Measurements from ENCODE around the gene DDX1. TPM values are rescaled to one million over a fixed set of nuclear protein-coding genes. Genes with fewer than 3 reads are reported as not detected.

DDX1 gene
- total and polyA plus RNA-seq, 2 of the 4 experiments (the other 2 are of a cell fraction) = 73.6 to 74.9 TPM

- in situ Hi-C loops (cut with MboI; ENCODE audit: low sequenced_read_pairs) = loop anchor here (25.0 kb wide), 2 partner anchors 554 to 1079 kb away; no protein-coding TSS in a partner anchor
- H3K79me1 ChIP-seq (ENCODE audit: low read depth in 1 of 2, low read length in 2 of 2) = peaks cover 13 to 28% of the 10 kb centered on the region in 2 experiments
- POLR2A ChIA-PET (ENCODE audit: unreplicated experiment) = no interaction called here
- H2AK5ac ChIP-seq (ENCODE audit: low read depth, low read length) = peak overlapping the region; percentile 77
- peak overlapping the region; percentile 97; the same call in 1 of the 2 replicates for H3K23ac ChIP-seq (ENCODE audit: low read depth, low read length)
- DNase-seq (no peak), ATAC-seq (ENCODE audit: low read depth) (no peak)
- no TSS peak for BruUV-seq (replicated peaks)
- no CpG with 5 or more reads among the region's 7 CpGs for WGBS, 2 experiments (ENCODE audit: extremely low coverage in 2 of 2, insufficient read length in 1 of 2)
- H4K20me1 ChIP-seq (ENCODE audit: insufficient read depth, low read length) = peaks cover 15% of the 10 kb centered on the region; the same call in 1 of the 2 replicates
- H3K9me3 ChIP-seq (ENCODE audit: control insufficient read depth, insufficient read depth, low read length) = no peaks in the 10 kb centered on the region
- H3K4me3 ChIP-seq (ENCODE audit: insufficient read depth, low read depth, low read length) = peak overlapping the region; percentile 90
- peak overlapping the region; percentile 98 for H3K14ac ChIP-seq (replicated peaks; ENCODE audit: low read depth, low read length)
- H2AFZ ChIP-seq (replicated peaks; ENCODE audit: low read length, poor library complexity) = peak overlapping the region; percentile 100
- peak overlapping the region; percentile 93 for H3K27ac ChIP-seq (ENCODE audit: insufficient read depth, low read length)
- peaks cover 5% of the 10 kb centered on the region; the same call in 1 of the 2 replicates for H3K9me1 ChIP-seq (ENCODE audit: insufficient read depth, low read length)
- peak overlapping the region; percentile 89 for H2AK9ac ChIP-seq (replicated peaks; ENCODE audit: low read depth, low read length, poor library complexity)
- peak overlapping the region; percentile 30; the same call in 1 of the 2 replicates for H2BK20ac ChIP-seq (ENCODE audit: low read depth, low read length)
- H3K56ac ChIP-seq (ENCODE audit: extremely low read depth, insufficient read depth, low read length) = peak overlapping the region; percentile 85
- CTCF ChIA-PET = interaction anchor here (0.6 to 0.7 kb wide), 2 partner anchors 14 to 26 kb away, joined by 3 to 4 read pairs; no protein-coding TSS in a partner anchor
- intact Hi-C loops (cut with micrococcal nuclease) = no loop called here
- peak overlapping the region; percentile 98 to 100 for H4K8ac ChIP-seq (ENCODE audit: low read depth in 2 of 2, low read length in 2 of 2)
- peak overlapping the region; percentile 75 for H2BK120ac ChIP-seq (ENCODE audit: low read depth, low read length)
- H3K18ac ChIP-seq (ENCODE audit: low read depth, low read length) = peak overlapping the region; percentile 76
- H3K9ac ChIP-seq (ENCODE audit: low read depth, low read length) = peak overlapping the region; percentile 98
- peak overlapping the region; percentile 98 for H3K4me2 ChIP-seq (ENCODE audit: low read depth, low read length)
- peak overlapping the region; percentile 90 for H3K4ac ChIP-seq (ENCODE audit: low read depth, low read length)
- TF ChIP-seq, protein P1, sequence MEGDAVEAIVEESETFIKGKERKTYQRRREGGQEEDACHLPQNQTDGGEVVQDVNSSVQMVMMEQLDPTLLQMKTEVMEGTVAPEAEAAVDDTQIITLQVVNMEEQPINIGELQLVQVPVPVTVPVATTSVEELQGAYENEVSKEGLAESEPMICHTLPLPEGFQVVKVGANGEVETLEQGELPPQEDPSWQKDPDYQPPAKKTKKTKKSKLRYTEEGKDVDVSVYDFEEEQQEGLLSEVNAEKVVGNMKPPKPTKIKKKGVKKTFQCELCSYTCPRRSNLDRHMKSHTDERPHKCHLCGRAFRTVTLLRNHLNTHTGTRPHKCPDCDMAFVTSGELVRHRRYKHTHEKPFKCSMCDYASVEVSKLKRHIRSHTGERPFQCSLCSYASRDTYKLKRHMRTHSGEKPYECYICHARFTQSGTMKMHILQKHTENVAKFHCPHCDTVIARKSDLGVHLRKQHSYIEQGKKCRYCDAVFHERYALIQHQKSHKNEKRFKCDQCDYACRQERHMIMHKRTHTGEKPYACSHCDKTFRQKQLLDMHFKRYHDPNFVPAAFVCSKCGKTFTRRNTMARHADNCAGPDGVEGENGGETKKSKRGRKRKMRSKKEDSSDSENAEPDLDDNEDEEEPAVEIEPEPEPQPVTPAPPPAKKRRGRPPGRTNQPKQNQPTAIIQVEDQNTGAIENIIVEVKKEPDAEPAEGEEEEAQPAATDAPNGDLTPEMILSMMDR (conservative IDR thresholded peaks at IDR 0.05; ENCODE audit: low read depth, low read length) = no peak
- no peak for TF ChIP-seq POLR2A (IDR thresholded peaks at IDR 0.05; ENCODE audit: low read depth, low read length)
- no peak for TF ChIP-seq CEBPB (IDR thresholded peaks at IDR 0.05; ENCODE audit: low read depth, low read length)
- no peak for TF ChIP-seq FOS (IDR thresholded peaks at IDR 0.05; ENCODE audit: low read depth, low read length)
- no peak for TF ChIP-seq NFE2L2 (IDR thresholded peaks at IDR 0.05; ENCODE audit: low read depth, low read length)
- no peak for TF ChIP-seq RAD21 (IDR thresholded peaks at IDR 0.05; ENCODE audit: low read length)
- TF ChIP-seq CHD1 (IDR thresholded peaks at IDR 0.05; ENCODE audit: low read depth, low read length) = no peak
- no peak for TF ChIP-seq USF2 (IDR thresholded peaks at IDR 0.05; ENCODE audit: low read depth, low read length)
- peak overlapping the region; percentile 69; the same call in 1 of the 3 replicates for H2BK15ac ChIP-seq (ENCODE audit: low read depth, low read length)
- H3K27me3 ChIP-seq (ENCODE audit: control insufficient read depth, insufficient read depth, low read length) = no peaks in the 10 kb centered on the region
- dilution Hi-C loops (cut with HindIII; ENCODE audit: low sequenced_read_pairs, unreplicated experiment) = no loop called here
- peaks cover 6% of the 10 kb centered on the region for H3K36me3 ChIP-seq (ENCODE audit: control insufficient read depth, insufficient read depth, low read length)
- H2BK5ac ChIP-seq (ENCODE audit: low read depth, low read length, poor library complexity, severe bottlenecking) = peak overlapping the region; percentile 74
- peak overlapping the region; percentile 89 for H4K91ac ChIP-seq (ENCODE audit: insufficient read depth, low read depth, low read length)
- peak overlapping the region; percentile 98 for H4K5ac ChIP-seq (ENCODE audit: low read depth, low read length)
- no peaks in the 10 kb centered on the region for H3K4me1 ChIP-seq (ENCODE audit: control insufficient read depth, insufficient read depth, low read length)
Observed at GRCh38 chr2:15591373-15591691, 336 bp upstream of the DDX1 start.

Data from IMR-90 (cell line).